ENCODE results near the gene KAZN. TPM values are rescaled to one million over a fixed set of nuclear protein-coding genes. Genes with fewer than 3 reads are reported as not detected.

Gene KAZN
- total RNA-seq, 2 donors from 2014 or later: 0.31 to 1.4 TPM

GRCh38 chr1:14841951-14842350 is 243.5 kb downstream of the KAZN start:
- H3K36me3 Mint-ChIP-seq: peaks cover 17% of the 10 kb centered on the region

GRCh38 chr1:14842361-14842760 is 243.9 kb downstream of the KAZN start:
- no peak overlapping the region for H3K27ac Mint-ChIP-seq
- H3K4me3 Mint-ChIP-seq: no peak overlapping the region
- H3K9me3 Mint-ChIP-seq: peaks cover 15% of the 10 kb centered on the region
- H3K36me3 Mint-ChIP-seq: peaks cover 17% of the 10 kb centered on the region
- H3K4me1 Mint-ChIP-seq (ENCODE audit: low read depth in 2 of 2): no peaks in the 10 kb centered on the region
- ATAC-seq (no peak), DNase-seq (ENCODE audit: low spot score) (no peak)
- H3K27me3 Mint-ChIP-seq: peaks cover 17 to 34% of the 10 kb centered on the region in 2 donors

More at GRCh38 chr1:14841951-14842350, 243.5 kb downstream of the KAZN start:
- H3K27ac Mint-ChIP-seq: no peak overlapping the region
- ATAC-seq: no peak
- peaks cover 17 to 34% of the 10 kb centered on the region in 2 donors for H3K27me3 Mint-ChIP-seq
- no peaks in the 10 kb centered on the region for H3K4me1 Mint-ChIP-seq (ENCODE audit: low read depth in 2 of 2)
- H3K4me3 Mint-ChIP-seq: no peak overlapping the region
- no peak for DNase-seq (ENCODE audit: low spot score)
- H3K9me3 Mint-ChIP-seq: peaks cover 15% of the 10 kb centered on the region

- no peak for ATAC-seq
- no peak overlapping the region for H3K27ac Mint-ChIP-seq
Observed at GRCh38 chr1:14842891-14843290, 244.4 kb downstream of the KAZN start.

GRCh38 chr1:14843525-14843924 is 245.0 kb downstream of the KAZN start:
- ATAC-seq: no peak
- H3K4me1 Mint-ChIP-seq (ENCODE audit: low read depth in 2 of 2): no peaks in the 10 kb centered on the region
- peaks cover 15% of the 10 kb centered on the region for H3K9me3 Mint-ChIP-seq
- H3K4me3 Mint-ChIP-seq: no peak overlapping the region
- H3K27ac Mint-ChIP-seq: no peak overlapping the region
- DNase-seq (ENCODE audit: low spot score): no peak
- H3K36me3 Mint-ChIP-seq: peaks cover 17% of the 10 kb centered on the region
- peaks cover 17 to 34% of the 10 kb centered on the region in 2 donors for H3K27me3 Mint-ChIP-seq

More at GRCh38 chr1:14842891-14843290, 244.4 kb downstream of the KAZN start:
- Mint-ChIP-seq H3K27me3 (peaks cover 17 to 34% of the 10 kb centered on the region in 2 donors), H3K9me3 (peaks cover 15% of the 10 kb centered on the region), H3K36me3 (peaks cover 17% of the 10 kb centered on the region), H3K4me1 (ENCODE audit: low read depth in 2 of 2) (no peaks in the 10 kb centered on the region), H3K4me3 (no peak overlapping the region)
- DNase-seq (ENCODE audit: low spot score): no peak

GRCh38 chr1:14844356-14844755 is 245.9 kb downstream of the KAZN start:
- Mint-ChIP-seq H3K9me3 (peaks cover 15% of the 10 kb centered on the region), H3K27me3 (peaks cover 17 to 34% of the 10 kb centered on the region in 2 donors), H3K4me1 (ENCODE audit: low read depth in 2 of 2) (no peaks in the 10 kb centered on the region), H3K4me3 (no peak overlapping the region), H3K27ac (no peak overlapping the region), H3K36me3 (peaks cover 17% of the 10 kb centered on the region)
- DNase-seq (ENCODE audit: low spot score) (no peak), ATAC-seq (no peak)

GRCh38 chr1:14844923-14845617 is 246.6 kb downstream of the KAZN start:
- Mint-ChIP-seq H3K9me3 (peaks cover 15% of the 10 kb centered on the region), H3K4me1 (ENCODE audit: low read depth in 2 of 2) (no peaks in the 10 kb centered on the region), H3K27ac (no peak overlapping the region), H3K4me3 (no peak overlapping the region), H3K27me3 (peaks cover 15 to 31% of the 10 kb centered on the region in 2 donors), H3K36me3 (peaks cover 17% of the 10 kb centered on the region)
- ATAC-seq (no peak), DNase-seq (ENCODE audit: low spot score) (no peak)

- Mint-ChIP-seq H3K27ac (no peak overlapping the region), H3K27me3 (peaks cover 15 to 23% of the 10 kb centered on the region in 2 donors), H3K4me1 (ENCODE audit: low read depth in 2 of 2) (no peaks in the 10 kb centered on the region), H3K4me3 (no peak overlapping the region), H3K9me3 (peaks cover 12% of the 10 kb centered on the region), H3K36me3 (peaks cover 13% of the 10 kb centered on the region)
- no peak for ATAC-seq
- no peak for DNase-seq (ENCODE audit: low spot score)
Observed at GRCh38 chr1:14845851-14846250, 247.4 kb downstream of the KAZN start.

GRCh38 chr1:14846688-14847087 is 248.2 kb downstream of the KAZN start:
- no peak overlapping the region for H3K27ac Mint-ChIP-seq
- H3K27me3 Mint-ChIP-seq: peaks cover 13 to 19% of the 10 kb centered on the region in 2 donors
- ATAC-seq: no peak
- peaks cover 10% of the 10 kb centered on the region for H3K9me3 Mint-ChIP-seq
- peaks cover 8% of the 10 kb centered on the region for H3K36me3 Mint-ChIP-seq
- H3K4me3 Mint-ChIP-seq: no peak overlapping the region
- DNase-seq (ENCODE audit: low spot score): no peak
- no peaks in the 10 kb centered on the region for H3K4me1 Mint-ChIP-seq (ENCODE audit: low read depth in 2 of 2)

GRCh38 chr1:14848203-14848602 is 249.7 kb downstream of the KAZN start:
- H3K4me1 Mint-ChIP-seq (ENCODE audit: low read depth in 2 of 2): no peaks in the 10 kb centered on the region
- H3K27me3 Mint-ChIP-seq: peaks cover 9 to 13% of the 10 kb centered on the region in 2 donors
- no peaks in the 10 kb centered on the region for H3K36me3 Mint-ChIP-seq
- no peak overlapping the region for H3K4me3 Mint-ChIP-seq
- no peak for ATAC-seq
- no peak for DNase-seq (ENCODE audit: low spot score)
- H3K9me3 Mint-ChIP-seq: peaks cover 3% of the 10 kb centered on the region
- no peak overlapping the region for H3K27ac Mint-ChIP-seq

- Mint-ChIP-seq H3K9me3 (peaks cover 3% of the 10 kb centered on the region), H3K27me3 (peaks cover 9 to 13% of the 10 kb centered on the region in 2 donors), H3K27ac (no peak overlapping the region), H3K4me1 (ENCODE audit: low read depth in 2 of 2) (no peaks in the 10 kb centered on the region), H3K4me3 (no peak overlapping the region), H3K36me3 (no peaks in the 10 kb centered on the region)
- ATAC-seq (no peak), DNase-seq (ENCODE audit: low spot score) (no peak)
Observed at GRCh38 chr1:14848625-14849024, 250.1 kb downstream of the KAZN start.

GRCh38 chr1:14849038-14849437 is 250.6 kb downstream of the KAZN start:
- Mint-ChIP-seq H3K36me3 (no peaks in the 10 kb centered on the region), H3K9me3 (peaks cover 3% of the 10 kb centered on the region), H3K27ac (no peak overlapping the region), H3K4me3 (no peak overlapping the region), H3K4me1 (ENCODE audit: low read depth in 2 of 2) (no peaks in the 10 kb centered on the region), H3K27me3 (peaks cover 9 to 13% of the 10 kb centered on the region in 2 donors)
- no peak for DNase-seq (ENCODE audit: low spot score)
- no peak for ATAC-seq

GRCh38 chr1:14850563-14850962 is 252.1 kb downstream of the KAZN start:
- ATAC-seq (no peak), DNase-seq (ENCODE audit: low spot score) (no peak)
- Mint-ChIP-seq H3K27ac (no peak overlapping the region), H3K4me3 (no peak overlapping the region), H3K27me3 (peaks cover 3 to 13% of the 10 kb centered on the region in 2 donors), H3K4me1 (ENCODE audit: low read depth in 2 of 2) (no peaks in the 10 kb centered on the region), H3K36me3 (no peaks in the 10 kb centered on the region), H3K9me3 (no peaks in the 10 kb centered on the region)

- peaks cover 7 to 24% of the 10 kb centered on the region in 2 donors for H3K27me3 Mint-ChIP-seq
- no peak for ATAC-seq
- H3K27ac Mint-ChIP-seq: no peak overlapping the region
- no peaks in the 10 kb centered on the region for H3K9me3 Mint-ChIP-seq
- no peaks in the 10 kb centered on the region for H3K4me1 Mint-ChIP-seq (ENCODE audit: low read depth in 2 of 2)
- DNase-seq (ENCODE audit: low spot score): no peak
- H3K4me3 Mint-ChIP-seq: no peak overlapping the region
- no peaks in the 10 kb centered on the region for H3K36me3 Mint-ChIP-seq
Observed at GRCh38 chr1:14851760-14852159, 253.3 kb downstream of the KAZN start.

- Mint-ChIP-seq H3K36me3 (no peaks in the 10 kb centered on the region), H3K4me1 (ENCODE audit: low read depth in 2 of 2) (no peaks in the 10 kb centered on the region), H3K4me3 (no peak overlapping the region), H3K27me3 (peaks cover 7 to 27% of the 10 kb centered on the region in 2 donors), H3K27ac (no peak overlapping the region), H3K9me3 (no peaks in the 10 kb centered on the region)
- DNase-seq (ENCODE audit: low spot score) (no peak), ATAC-seq (no peak)
Observed at GRCh38 chr1:14852291-14852690, 253.8 kb downstream of the KAZN start.

GRCh38 chr1:14853518-14853917 is 255.0 kb downstream of the KAZN start:
- DNase-seq (ENCODE audit: low spot score): no peak
- Mint-ChIP-seq H3K4me1 (ENCODE audit: low read depth in 2 of 2) (no peaks in the 10 kb centered on the region), H3K27me3 (peaks cover 7 to 27% of the 10 kb centered on the region in 2 donors), H3K4me3 (no peak overlapping the region), H3K27ac (no peak overlapping the region), H3K9me3 (no peaks in the 10 kb centered on the region), H3K36me3 (no peaks in the 10 kb centered on the region)
- ATAC-seq: no peak
